GM23338 (cell line): ENCODE results near the gene MYO3B.

Experiments used
- CREB1 ChIP-seq: fragments of 250-450 bp; sonication (Bioruptor Pico); IDR thresholded peaks from 2 replicates; pipeline ENCODE4 v1.5.0; 2020; ENCODE audit warnings: low read depth, mild to moderate bottlenecking, moderate library complexity
- CTCF ChIP-seq, 2 experiments: fragments of 200-600 bp in 1 of 2; sonication (generic) in 1 of 2; conservative IDR thresholded peaks; 2 replicates each; pipeline versions ENCODE4 v1.5.1 to v1.6.1; 2016 to 2017; ENCODE audit warnings: antibody characterized with exemption in 2 of 2, low read depth in 2 of 2, mild to moderate bottlenecking in 2 of 2, moderate library complexity in 1 of 2
- EZH2 ChIP-seq: fragments of 200-600 bp; sonication (generic); IDR thresholded peaks from one replicate; pipeline ENCODE4 v1.8.0; 2017; ENCODE audit warnings: antibody characterized with exemption, mild to moderate bottlenecking, low read depth; ENCODE audit not compliant: unreplicated experiment
- JUNB ChIP-seq: IDR thresholded peaks from one replicate; pipeline ENCODE4 v1.6.1; 2016; ENCODE audit warnings: antibody characterized with exemption; ENCODE audit not compliant: unreplicated experiment
- ZNF462 ChIP-seq: fragments of 250-450 bp; sonication (Bioruptor Pico); IDR thresholded peaks from 2 replicates; pipeline ENCODE4 v1.5.0; 2020; ENCODE audit warnings: mild to moderate bottlenecking, moderate library complexity

- TF ChIP-seq ZNF462 (CRISPR knock-in tag) (no peak), JUNB (no peak), CTCF (conservative IDR thresholded peaks at IDR 0.05; ENCODE audit: low read depth in 2 of 2) (no peak), EZH2 (no peak), CREB1 (CRISPR knock-in tag) (no peak)
Observed at GRCh38 chr2:170139276-170139967, 38.5 kb upstream of the MYO3B start.
